AG04450 (cell line): ENCODE results near the gene KIFC1. TPM values are rescaled to one million over a fixed set of nuclear protein-coding genes. Genes with fewer than 3 reads are reported as not detected.

Experiments used
- CTCF ChIA-PET: fragments of 300-600, 350-600 bp; formaldehyde crosslinking; extraction: SDS; loops from one replicate; lab custom pipeline; 2022; ENCODE audit warnings: antibody characterized with exemption, inconsistent platforms; lab: Charles Lee
- POLR2A ChIA-PET: fragments of 350-600 bp; formaldehyde crosslinking; extraction: SDS; loops from one replicate; lab custom pipeline; 2021; ENCODE audit warnings: antibody characterized with exemption, inconsistent platforms; lab: Yijun Ruan, JAX
- DNase-seq: peaks from one replicate; pipeline ENCODE4 v3.0.0-alpha.2; 2011; ENCODE audit warnings: low read depth, low spot score
- H3K27ac ChIP-seq: one replicate; pipeline ENCODE4 v1.5.1; 2012; ENCODE audit warnings: low read depth, low read length, control low read depth
- H3K27me3 ChIP-seq: one replicate; pipeline ENCODE4 v1.6.0; 2012; ENCODE audit warnings: low read length; ENCODE audit not compliant: control insufficient read depth, insufficient read depth
- H3K4me3 ChIP-seq: 2 replicates; pipeline ENCODE4 v1.5.1; 2011; ENCODE audit warnings: mild to moderate bottlenecking, low read depth, low read length, control low read depth
- H3K9me3 ChIP-seq: 2 replicates; pipeline ENCODE4 v1.5.1; 2012; ENCODE audit warnings: low read length; ENCODE audit not compliant: control insufficient read depth, insufficient read depth
- polyA plus RNA-seq: library from polyadenylated mRNA; depleted of rRNA; stranded (reverse); fragments of >200 nt; gene quantifications from 2 replicates; pipeline ENCODE4 v1.2.3, GENCODE V29; 2011
- TF ChIP-seq, protein P1 (sequence below): IDR thresholded peaks from 2 replicates; pipeline ENCODE4 v1.5.1; 2011; ENCODE audit warnings: low read depth, low read length, control low read depth, inconsistent platforms

Gene KIFC1
- polyA plus RNA-seq, 1 experiment = 10.2 TPM

DNA sequence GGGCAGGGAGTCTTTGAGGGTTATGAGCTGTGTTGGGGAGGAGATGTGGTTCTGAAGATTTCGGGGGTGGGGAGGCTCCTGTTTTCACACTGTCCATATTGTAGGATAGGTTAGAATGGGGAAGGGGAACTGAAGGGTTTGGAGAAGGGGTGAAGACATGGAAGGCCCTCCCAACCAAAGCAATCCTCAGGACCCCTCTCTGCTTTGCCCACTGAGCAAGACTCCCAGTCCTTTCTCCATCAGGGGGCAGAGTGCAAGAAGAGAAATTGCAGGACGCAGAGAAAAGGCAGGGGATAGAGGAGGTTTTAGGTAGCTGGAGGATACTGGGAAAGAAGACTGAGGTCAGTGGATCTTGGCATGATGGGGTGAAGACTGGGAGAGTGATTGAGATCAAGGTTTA lies 32.2 kb downstream of the KIFC1 start:
- POLR2A ChIA-PET = interaction anchor here (0.5 kb wide), 1 partner anchor 124 kb away, joined by 3 read pairs; no protein-coding TSS in a partner anchor
- H3K27ac ChIP-seq = no peak overlapping the region
- no peak for DNase-seq
- TF ChIP-seq, protein P1, sequence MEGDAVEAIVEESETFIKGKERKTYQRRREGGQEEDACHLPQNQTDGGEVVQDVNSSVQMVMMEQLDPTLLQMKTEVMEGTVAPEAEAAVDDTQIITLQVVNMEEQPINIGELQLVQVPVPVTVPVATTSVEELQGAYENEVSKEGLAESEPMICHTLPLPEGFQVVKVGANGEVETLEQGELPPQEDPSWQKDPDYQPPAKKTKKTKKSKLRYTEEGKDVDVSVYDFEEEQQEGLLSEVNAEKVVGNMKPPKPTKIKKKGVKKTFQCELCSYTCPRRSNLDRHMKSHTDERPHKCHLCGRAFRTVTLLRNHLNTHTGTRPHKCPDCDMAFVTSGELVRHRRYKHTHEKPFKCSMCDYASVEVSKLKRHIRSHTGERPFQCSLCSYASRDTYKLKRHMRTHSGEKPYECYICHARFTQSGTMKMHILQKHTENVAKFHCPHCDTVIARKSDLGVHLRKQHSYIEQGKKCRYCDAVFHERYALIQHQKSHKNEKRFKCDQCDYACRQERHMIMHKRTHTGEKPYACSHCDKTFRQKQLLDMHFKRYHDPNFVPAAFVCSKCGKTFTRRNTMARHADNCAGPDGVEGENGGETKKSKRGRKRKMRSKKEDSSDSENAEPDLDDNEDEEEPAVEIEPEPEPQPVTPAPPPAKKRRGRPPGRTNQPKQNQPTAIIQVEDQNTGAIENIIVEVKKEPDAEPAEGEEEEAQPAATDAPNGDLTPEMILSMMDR = no peak
- H3K9me3 ChIP-seq = no peaks in the 10 kb centered on the region
- H3K27me3 ChIP-seq = no peaks in the 10 kb centered on the region
- CTCF ChIA-PET = no interaction called here
- no peak overlapping the region for H3K4me3 ChIP-seq

DNA sequence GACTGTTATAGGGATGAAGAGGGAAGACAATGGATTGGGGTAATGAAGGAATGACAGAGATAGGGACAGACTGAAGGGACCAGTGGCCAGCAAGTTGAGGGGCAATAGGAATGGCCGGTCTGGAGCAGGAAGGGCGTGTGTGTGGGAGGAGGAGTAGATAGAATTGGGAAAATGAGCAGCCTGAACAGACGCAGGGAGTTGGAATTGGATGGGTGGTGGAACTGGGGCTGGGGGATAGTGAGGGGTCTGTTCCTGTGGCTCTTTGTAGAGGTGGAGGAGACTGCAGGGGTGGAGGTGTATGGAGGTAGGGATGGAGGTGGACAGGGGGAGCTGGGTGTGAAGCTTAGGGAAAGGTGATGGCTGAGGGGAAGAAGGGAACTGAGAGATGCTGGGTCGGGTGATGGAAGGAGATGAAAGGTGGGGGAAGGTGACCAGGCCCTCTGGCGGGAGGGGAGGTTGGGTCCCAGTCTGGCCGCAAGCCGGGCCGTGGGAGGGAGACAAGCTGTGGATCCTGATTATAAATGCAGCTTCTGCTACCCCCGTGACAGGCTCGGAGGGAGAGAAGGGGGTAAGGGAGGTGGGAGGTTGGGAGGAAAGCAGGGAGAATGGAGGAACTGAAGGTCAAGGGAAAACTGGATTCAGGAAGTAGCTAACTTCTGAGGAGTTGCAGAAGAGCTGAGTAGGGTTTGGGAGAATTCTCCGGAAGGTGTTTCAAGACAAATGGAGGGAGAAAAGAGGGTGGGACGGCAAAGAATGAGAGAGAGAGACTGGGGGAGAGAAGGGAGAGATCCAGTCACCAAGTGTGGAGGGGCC lies 33.4 kb downstream of the KIFC1 start:
- Histone ChIP-seq H3K27me3 (no peaks in the 10 kb centered on the region), H3K9me3 (no peaks in the 10 kb centered on the region), H3K4me3 (peak overlapping the region; percentile 65), H3K27ac (peak overlapping the region; percentile 83)
- TF ChIP-seq, protein P1 = no peak
- POLR2A ChIA-PET = interaction anchor here (0.7 to 1.6 kb wide), 4 partner anchors 15 to 171 kb away, joined by 3 to 5 read pairs (median 4); partner anchors contain the start of genes B3GALT4 and ZBTB9
- CTCF ChIA-PET = interaction anchor here (0.6 to 2.2 kb wide), 4 partner anchors 8 to 121 kb away, joined by 3 to 18 read pairs (median 4); partner anchors contain the start of gene CUTA
- no peak for DNase-seq

DNA sequence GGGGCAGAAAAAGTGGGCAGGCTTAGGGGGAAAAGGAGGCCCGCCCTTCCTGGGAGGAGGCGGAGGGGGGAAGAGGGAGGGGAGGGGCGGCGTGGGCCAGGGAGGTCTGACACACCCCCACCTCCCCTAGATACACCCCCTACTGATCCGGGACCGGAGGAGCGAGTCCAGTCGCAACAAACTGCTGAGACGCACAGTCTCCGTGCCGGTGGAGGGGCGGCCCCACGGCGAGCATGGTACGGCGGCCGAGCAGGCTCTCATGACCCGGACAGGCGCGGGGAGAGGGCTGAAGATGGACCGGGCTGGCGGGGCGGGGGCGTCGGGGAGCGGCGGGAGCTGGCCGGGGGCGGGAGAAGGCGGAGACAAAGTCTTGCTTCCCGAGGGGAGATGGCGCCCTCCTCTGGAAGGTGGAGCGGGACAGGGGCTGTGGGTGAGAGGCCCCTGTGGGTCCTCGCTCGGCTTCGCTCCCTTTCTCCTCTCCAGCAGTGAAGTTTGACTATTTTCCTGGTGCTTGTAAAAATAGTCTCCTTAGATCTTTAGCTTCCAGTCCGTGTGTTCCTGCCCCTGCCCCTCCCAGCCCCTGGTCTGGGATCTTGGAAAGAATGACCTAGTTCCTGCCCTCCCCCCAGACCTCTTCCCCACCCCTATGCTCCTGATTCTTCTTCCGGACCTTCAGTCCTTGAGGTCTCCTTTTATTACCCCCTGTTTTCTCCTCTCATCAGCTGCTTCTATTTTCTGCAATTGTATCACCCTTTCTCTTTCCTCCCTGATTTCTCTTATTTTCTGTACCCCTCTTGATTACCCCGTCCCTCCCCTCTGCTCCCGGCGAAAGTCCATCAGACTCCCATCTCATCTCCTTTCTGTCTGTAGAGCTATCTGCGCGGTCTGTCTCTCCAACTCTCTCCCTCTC lies 34.3 kb downstream of the KIFC1 start:
- DNase-seq = peak; percentile 43
- TF ChIP-seq, protein P1 = peak; percentile 64
- ChIA-PET CTCF (interaction anchor here (0.6 to 2.2 kb wide), 10 partner anchors 9 to 1082 kb away, joined by 3 to 18 read pairs (median 3); partner anchors contain the start of genes CUTA and WDR46), POLR2A (interaction anchor here (0.8 to 1.6 kb wide), 4 partner anchors 16 to 154 kb away, joined by 3 to 5 read pairs (median 4); partner anchors contain the start of genes B3GALT4, RPS18, VPS52 and ZBTB9)
- H3K4me3 ChIP-seq = peak overlapping the region; percentile 65
- H3K9me3 ChIP-seq = no peaks in the 10 kb centered on the region
- no peaks in the 10 kb centered on the region for H3K27me3 ChIP-seq
- peak overlapping the region; percentile 83 for H3K27ac ChIP-seq

DNA sequence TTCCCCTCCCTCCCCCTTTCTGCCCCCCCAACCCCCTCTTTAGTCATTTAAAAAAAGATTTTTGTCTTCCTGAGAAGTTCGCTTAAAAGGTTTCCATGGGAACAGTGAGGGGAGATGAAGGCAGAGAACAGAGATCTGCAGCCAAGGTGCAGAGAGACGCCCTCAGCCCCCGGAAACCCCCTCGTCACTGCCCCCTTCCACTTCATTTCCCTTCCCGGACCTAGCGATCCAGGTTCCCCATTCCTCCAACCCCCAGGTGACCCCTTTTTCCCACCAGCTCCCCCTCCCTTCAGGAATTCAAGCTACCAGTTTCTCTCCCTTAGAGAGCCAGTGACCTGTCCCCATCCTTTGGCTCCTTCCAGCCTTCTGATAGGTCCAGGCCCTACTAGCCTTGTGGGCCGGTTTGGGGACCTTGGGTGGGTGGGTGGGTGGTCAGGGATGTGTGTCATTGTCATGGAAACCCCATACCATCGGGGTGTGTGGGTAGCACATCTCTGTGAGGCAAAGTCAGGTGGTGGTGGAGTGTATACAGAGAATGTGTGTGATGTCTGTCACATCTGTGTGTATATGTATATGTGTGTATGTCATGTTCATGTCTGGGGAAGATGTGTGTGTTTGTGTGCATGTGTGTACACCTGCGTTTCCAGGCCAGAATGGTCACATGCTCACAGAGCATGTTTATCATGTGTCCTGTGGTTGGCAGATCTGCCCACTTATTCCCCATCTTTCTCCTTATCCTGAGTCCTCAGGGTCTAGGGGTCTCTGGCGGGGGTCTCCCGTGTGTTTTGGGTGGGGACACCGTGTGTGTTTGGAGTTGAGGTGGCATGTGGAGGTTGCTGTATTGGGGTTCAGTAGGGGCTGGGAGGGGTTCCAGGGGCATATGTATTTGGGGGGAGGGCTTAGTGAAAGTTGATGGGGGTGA lies 35.2 kb downstream of the KIFC1 start:
- ChIA-PET POLR2A (interaction anchor here (1.1 to 1.6 kb wide), 2 partner anchors 17 to 155 kb away, joined by 4 to 5 read pairs; partner anchors contain the start of genes RPS18 and VPS52), CTCF (interaction anchor here (0.6 to 2.2 kb wide), 8 partner anchors 9 to 1081 kb away, joined by 3 to 18 read pairs (median 3); partner anchors contain the start of genes CUTA and WDR46)
- no peak for DNase-seq
- no peaks in the 10 kb centered on the region for H3K27me3 ChIP-seq
- H3K9me3 ChIP-seq = no peaks in the 10 kb centered on the region
- no peak overlapping the region for H3K27ac ChIP-seq
- H3K4me3 ChIP-seq = peak overlapping the region; percentile 73
- TF ChIP-seq, protein P1 = no peak
